Right lobe of liver (tissue), 6 donors: ENCODE results near the gene RBFOX2. TPM values are rescaled to one million over a fixed set of nuclear protein-coding genes. Genes with fewer than 3 reads are reported as not detected.

Source experiments
- ATAC-seq, 4 donors: fragments of 200-7000 bp; cut with Tn5 transposase; one replicate each; pipeline ENCODE4 v1.9.1; 2020; ENCODE audit warnings: mild to moderate bottlenecking in 4 of 4, moderate library complexity in 4 of 4
- DNase-seq, 3 donors: peaks; one replicate each; pipeline ENCODE4 v3.0.0-alpha.2; 2020
- H3K27ac ChIP-seq, 3 donors: fragments of 200-600 bp; one replicate each; pipeline ENCODE4 v1.8.0; 2022
- H3K27me3 ChIP-seq, 2 donors: fragments of 200-600 bp; one replicate each; pipeline ENCODE4 v1.8.0; 2022
- H3K36me3 ChIP-seq, 4 donors: fragments of 200-600 bp; sonication (generic) in 1 of 4; one replicate each; pipeline versions ENCODE4 v1.5.1 to v1.8.0; 2017 to 2022; ENCODE audit warnings: control low read depth in 1 of 4
- H3K4me1 ChIP-seq, 4 donors: fragments of 200-600 bp; sonication (generic) in 1 of 4; one replicate each; pipeline versions ENCODE4 v1.5.1 to v1.8.0; 2017 to 2022; ENCODE audit warnings: control low read depth in 1 of 4
- H3K4me3 ChIP-seq, 3 donors: fragments of 200-600 bp; one replicate each; pipeline ENCODE4 v1.8.0; 2022
- H3K9me3 ChIP-seq, 4 donors: fragments of 200-600 bp; sonication (generic) in 1 of 4; one replicate each; pipeline versions ENCODE4 v1.5.1 to v1.8.0; 2017 to 2022; ENCODE audit warnings: control low read depth in 1 of 4
- CTCF ChIP-seq, 4 donors: fragments of 200-600 bp in 3 of 4; fragments of 450-650 bp in 1 of 4; IDR thresholded peaks; one replicate each; pipeline versions ENCODE4 v1.5.1 to v1.8.0; 2016 to 2022; ENCODE audit warnings: antibody characterized with exemption in 4 of 4, mild to moderate bottlenecking in 2 of 4
- POLR2A ChIP-seq: fragments of 450-650 bp; IDR thresholded peaks from one replicate; pipeline ENCODE4 v1.6.1; 2017; ENCODE audit warnings: antibody characterized with exemption, mild to moderate bottlenecking
- WGBS: methylation state at CpG from one replicate; pipeline ENCODE4 v1.1.6; 2018; ENCODE audit warnings: low coverage, low lambda C conversion rate; ENCODE audit not compliant: insufficient coverage; ENCODE audit errors: missing lambda C conversion rate; 5-methylcytosine and 5-hydroxymethylcytosine counted together
- intact Hi-C, 2 donors: fragments of 100-400 bp; cut with DNase I; formaldehyde crosslinking; loops; one replicate each; pipeline versions ENCODE4 v1.11.2 to v1.14.1; 2022
- total RNA-seq, 6 experiments: library from RNA; depleted of rRNA in 2 of 6; stranded (reverse); fragments of >200 nt in 2 of 6; fragmentation: NEBNext Ultra II Directional in 3 of 6; extraction: Animal tissue kit (Norgen Biotek cat#: 25700) in 3 of 6; gene quantifications; one replicate each; pipeline versions ENCODE4 v1.1.0 to v1.2.4, GENCODE V29; 2016 to 2023
- donor health status: DM: no; HTN: yes; CAD: no.
- donor health status: DM: no; HTN: no; CAD: no.
- donor health status: DM: no; HTN: no; CAD: no.
- donor health status: DM: no; HTN: yes; CAD: no.
- donor health status: DM: no; HTN: yes; CAD: no.

The RBFOX2 gene
- total RNA-seq, 6 experiments from 2014 or later, result 23.9 to 36.5 (median 29.5) TPM

GRCh38 chr22:35754761-35755160, 273.9 kb downstream of the RBFOX2 start:
- no peak for ATAC-seq
- no peak overlapping the region for H3K27ac ChIP-seq
- H3K9me3 ChIP-seq, result no peaks in the 10 kb centered on the region
- no peak for TF ChIP-seq POLR2A
- no peak for TF ChIP-seq CTCF (IDR thresholded peaks at IDR 0.05)
- no peaks in the 10 kb centered on the region for H3K27me3 ChIP-seq
- DNase-seq, result no peak
- WGBS, result 100% methylated on average over 2 of the region's 2 CpGs
- no peak overlapping the region for H3K4me3 ChIP-seq
- intact Hi-C loops, result no loop called here
- peaks cover 0 to 11% (median 0%) of the 10 kb centered on the region in 4 donors for H3K4me1 ChIP-seq
- H3K36me3 ChIP-seq, result peaks cover 0 to 15% (median 2%) of the 10 kb centered on the region in 4 donors

- H3K4me1 ChIP-seq, result peaks cover 0 to 11% (median 0%) of the 10 kb centered on the region in 4 donors
Measured at GRCh38 chr22:35752863-35753189, 275.8 kb downstream of the RBFOX2 start.

DNA sequence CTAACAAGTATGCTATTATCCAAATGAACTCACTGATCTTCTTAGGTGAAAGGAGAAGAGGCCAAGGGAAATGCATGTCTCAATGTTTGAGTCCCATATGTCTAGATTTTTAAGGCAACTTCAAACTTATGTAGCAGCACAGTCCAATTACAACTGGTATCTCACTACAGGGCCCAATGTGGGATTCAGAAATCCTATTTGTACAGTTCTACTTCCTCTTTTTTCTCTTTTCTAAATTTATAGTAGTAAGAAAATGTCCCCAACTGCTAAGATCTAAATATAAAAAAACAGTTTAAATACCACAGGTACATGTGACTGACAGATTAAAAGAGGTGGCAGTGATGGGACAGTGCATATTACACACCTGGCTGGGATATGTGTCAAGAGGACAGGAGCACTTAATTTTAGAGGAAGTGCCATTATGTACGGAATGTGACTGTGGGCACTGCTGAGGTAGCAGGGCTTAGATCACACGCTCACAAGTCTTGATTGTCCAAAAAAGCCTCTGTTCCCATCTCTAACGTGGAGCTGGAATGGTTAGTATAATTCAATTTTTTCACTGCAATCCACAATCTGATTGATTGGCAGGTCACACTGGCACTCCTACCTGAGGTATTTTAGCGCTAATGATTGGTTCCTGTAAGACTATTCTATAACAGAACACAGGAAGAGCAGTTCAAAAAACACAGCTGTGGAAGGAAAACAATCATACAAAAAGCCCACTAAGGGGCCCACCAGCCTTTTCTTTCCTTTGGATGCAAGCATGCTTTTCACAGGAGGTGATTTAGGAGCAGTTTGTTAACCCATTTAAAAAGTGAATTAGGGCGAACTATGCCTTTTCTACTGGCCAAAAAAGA, 276.4 kb downstream of the RBFOX2 start:
- WGBS, result 64% methylated on average over 5 of the region's 5 CpGs
- ATAC-seq, result peak in 1 of 4 donors; percentile 17
- Histone ChIP-seq H3K36me3 (peaks cover 0 to 4% (median 2%) of the 10 kb centered on the region in 4 donors), H3K9me3 (no peaks in the 10 kb centered on the region), H3K4me1 (peaks cover 0 to 12% (median 1%) of the 10 kb centered on the region in 4 donors), H3K4me3 (no peak overlapping the region), H3K27ac (no peak overlapping the region), H3K27me3 (no peaks in the 10 kb centered on the region)
- DNase-seq, result no peak
- TF ChIP-seq POLR2A, result no peak
- no peak for TF ChIP-seq CTCF (IDR thresholded peaks at IDR 0.05)
- intact Hi-C loops, result no loop called here

More at GRCh38 chr22:35752863-35753189, 275.8 kb downstream of the RBFOX2 start:
- intact Hi-C loops, result no loop called here
- Histone ChIP-seq H3K27ac (no peak overlapping the region), H3K9me3 (no peaks in the 10 kb centered on the region), H3K27me3 (no peaks in the 10 kb centered on the region), H3K36me3 (peaks cover 0 to 4% (median 2%) of the 10 kb centered on the region in 4 donors), H3K4me3 (no peak overlapping the region)
- WGBS, result 74% methylated on average over 3 of the region's 3 CpGs
- no peak for DNase-seq
- TF ChIP-seq POLR2A (no peak), CTCF (IDR thresholded peaks at IDR 0.05) (no peak)
- ATAC-seq, result no peak

DNA sequence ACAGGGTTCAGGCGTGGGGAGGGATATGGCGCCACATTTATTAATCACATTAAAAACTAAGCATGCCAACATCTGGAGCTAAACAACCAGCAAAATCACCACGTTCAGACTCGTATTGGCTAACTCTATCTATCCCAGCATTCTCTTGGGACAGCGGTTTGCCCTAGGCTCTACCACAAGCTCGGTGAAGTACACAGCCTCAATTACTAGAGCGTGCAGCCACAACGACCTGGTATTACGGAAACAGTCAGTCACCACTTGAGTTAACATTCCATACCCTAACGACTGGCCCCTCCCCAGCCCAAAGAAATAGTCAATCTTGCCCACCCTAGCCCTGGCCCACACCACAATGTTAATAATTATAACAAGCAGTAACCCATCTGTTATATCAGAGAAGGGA, 278.8 kb downstream of the RBFOX2 start:
- no peak overlapping the region for H3K27ac ChIP-seq
- intact Hi-C loops, result no loop called here
- no peak overlapping the region for H3K4me3 ChIP-seq
- no peak for TF ChIP-seq CTCF (IDR thresholded peaks at IDR 0.05)
- no peak for TF ChIP-seq POLR2A
- no peaks in the 10 kb centered on the region for H3K9me3 ChIP-seq
- H3K36me3 ChIP-seq, result peaks cover 0 to 15% (median 2%) of the 10 kb centered on the region in 4 donors
- H3K4me1 ChIP-seq, result peaks cover 0 to 10% (median 3%) of the 10 kb centered on the region in 4 donors
- H3K27me3 ChIP-seq, result no peaks in the 10 kb centered on the region
- 83% methylated on average over 9 of the region's 10 CpGs for WGBS
- DNase-seq, result no peak
- ATAC-seq, result no peak
